GM23338 (cell line): ENCODE measurements around the gene NCOA6. TPM values are rescaled to one million over a fixed set of nuclear protein-coding genes. Genes with fewer than 3 reads are reported as not detected.

Source experiments
- ATAC-seq: fragments of 200-7000 bp; cut with Tn5 transposase; 3 replicates; pipeline ENCODE4 v1.9.1; 2020
- DNase-seq: peaks from one replicate; pipeline ENCODE4 v3.0.0-alpha.2; 2015; ENCODE audit warnings: low spot score
- H2AFZ ChIP-seq: fragments of 200-600 bp; sonication (generic); 2 replicates; pipeline ENCODE4 v1.8.0; 2016; ENCODE audit warnings: antibody characterized with exemption, mild to moderate bottlenecking, moderate library complexity
- H3F3A ChIP-seq: fragments of 200-600 bp; sonication (generic); replicated peaks from 2 replicates; pipeline ENCODE4 v1.8.0; 2017; ENCODE audit warnings: antibody characterized with exemption, mixed run types, low read depth
- H3K27ac ChIP-seq: fragments of 200-600 bp; sonication (generic); 2 replicates; pipeline ENCODE4 v1.6.1; 2016; ENCODE audit warnings: low read depth
- H3K27me3 ChIP-seq: fragments of 200-600 bp; sonication (generic); 2 replicates; pipeline ENCODE4 v1.8.0; 2016; ENCODE audit warnings: mild to moderate bottlenecking, mixed run types, moderate library complexity; ENCODE audit not compliant: insufficient read depth
- H3K36me3 ChIP-seq: fragments of 200-600 bp; sonication (generic); 2 replicates; pipeline ENCODE4 v1.8.0; 2016; ENCODE audit warnings: mild to moderate bottlenecking; ENCODE audit not compliant: insufficient read depth
- H3K4me1 ChIP-seq: fragments of 200-600 bp; sonication (generic); 2 replicates; pipeline ENCODE4 v1.8.0; 2016; ENCODE audit warnings: mild to moderate bottlenecking, moderate library complexity; ENCODE audit not compliant: insufficient read depth
- H3K4me2 ChIP-seq: fragments of 200-600 bp; sonication (generic); 2 replicates; pipeline ENCODE4 v1.7.1; 2017; ENCODE audit warnings: mixed run types
- H3K4me3 ChIP-seq: fragments of 200-600 bp; sonication (generic); 2 replicates; pipeline ENCODE4 v1.6.1; 2016; ENCODE audit warnings: mixed run types
- H3K79me2 ChIP-seq: fragments of 200-600 bp; sonication (generic); replicated peaks from 2 replicates; pipeline ENCODE4 v1.8.0; 2017; ENCODE audit warnings: mild to moderate bottlenecking; ENCODE audit not compliant: insufficient read depth
- H3K9me2 ChIP-seq: fragments of 200-600 bp; sonication (generic); 2 replicates; pipeline ENCODE4 v1.8.0; 2017; ENCODE audit not compliant: insufficient read depth
- H4K20me1 ChIP-seq: fragments of 200-600 bp; sonication (generic); replicated peaks from 2 replicates; pipeline ENCODE4 v1.8.0; 2017; ENCODE audit warnings: mild to moderate bottlenecking; ENCODE audit not compliant: insufficient read depth
- H3K27ac Mint-ChIP-seq: 2 replicates; pipeline ENCODE4 v1.8.0; 2020; ENCODE audit warnings: inconsistent platforms, mild to moderate bottlenecking, moderate library complexity, mixed read lengths
- H3K27me3 Mint-ChIP-seq: 3 replicates; pipeline ENCODE4 v1.8.0; 2022; ENCODE audit warnings: low read depth, mild to moderate bottlenecking, moderate library complexity, mixed read lengths, inconsistent platforms; ENCODE audit not compliant: insufficient read depth, poor library complexity
- H3K36me3 Mint-ChIP-seq: 3 replicates; pipeline ENCODE4 v1.8.0; 2021; ENCODE audit warnings: low read depth, mild to moderate bottlenecking, inconsistent platforms, moderate library complexity, mixed read lengths
- H3K4me1 Mint-ChIP-seq: 3 replicates; pipeline ENCODE4 v1.8.0; 2020; ENCODE audit warnings: mild to moderate bottlenecking, inconsistent platforms, mixed read lengths
- H3K4me3 Mint-ChIP-seq: 3 replicates; pipeline ENCODE4 v1.8.0; 2021; ENCODE audit warnings: moderate library complexity, mild to moderate bottlenecking, inconsistent platforms, mixed read lengths
- H3K9me3 Mint-ChIP-seq: 3 replicates; pipeline ENCODE4 v1.8.0; 2020; ENCODE audit warnings: moderate library complexity, mild to moderate bottlenecking, inconsistent platforms, mixed read lengths
- CREB1 ChIP-seq: fragments of 250-450 bp; sonication (Bioruptor Pico); IDR thresholded peaks from 2 replicates; pipeline ENCODE4 v1.5.0; 2020; ENCODE audit warnings: low read depth, mild to moderate bottlenecking, moderate library complexity
- CTCF ChIP-seq, 2 experiments: fragments of 200-600 bp in 1 of 2; sonication (generic) in 1 of 2; conservative IDR thresholded peaks; 2 replicates each; pipeline versions ENCODE4 v1.5.1 to v1.6.1; 2016 to 2017; ENCODE audit warnings: antibody characterized with exemption in 2 of 2, low read depth in 2 of 2, mild to moderate bottlenecking in 2 of 2, moderate library complexity in 1 of 2
- EZH2 ChIP-seq: fragments of 200-600 bp; sonication (generic); IDR thresholded peaks from one replicate; pipeline ENCODE4 v1.8.0; 2017; ENCODE audit warnings: antibody characterized with exemption, mild to moderate bottlenecking, low read depth; ENCODE audit not compliant: unreplicated experiment
- EZH2phosphoT487 ChIP-seq: fragments of 200-600 bp; sonication (generic); IDR thresholded peaks from one replicate; pipeline ENCODE4 v1.8.1; 2018; ENCODE audit warnings: antibody characterized with exemption; ENCODE audit not compliant: unreplicated experiment
- JUNB ChIP-seq: IDR thresholded peaks from one replicate; pipeline ENCODE4 v1.6.1; 2016; ENCODE audit warnings: antibody characterized with exemption; ENCODE audit not compliant: unreplicated experiment
- NANOG ChIP-seq: IDR thresholded peaks from 2 replicates; pipeline ENCODE4 v1.6.1; 2016; ENCODE audit warnings: antibody characterized with exemption, borderline replicate concordance
- POLR2AphosphoS5 ChIP-seq: IDR thresholded peaks from 2 replicates; pipeline ENCODE4 v1.6.1; 2016; ENCODE audit warnings: antibody characterized with exemption, low read depth
- REST ChIP-seq: IDR thresholded peaks from one replicate; pipeline ENCODE4 v1.6.1; 2018; ENCODE audit warnings: antibody characterized with exemption; ENCODE audit not compliant: unreplicated experiment
- STAT1 ChIP-seq: IDR thresholded peaks from one replicate; pipeline ENCODE4 v1.6.1; 2016; ENCODE audit warnings: antibody characterized with exemption; ENCODE audit not compliant: unreplicated experiment
- ZNF114 ChIP-seq: fragments of 250-450 bp; sonication (Bioruptor Pico); IDR thresholded peaks from 2 replicates; pipeline ENCODE4 v1.5.0; 2020; ENCODE audit warnings: mild to moderate bottlenecking, moderate library complexity
- ZNF331 ChIP-seq: fragments of 250-450 bp; sonication (Bioruptor Pico); IDR thresholded peaks from 2 replicates; pipeline ENCODE4 v1.5.0; 2020; ENCODE audit warnings: low read depth, mild to moderate bottlenecking, moderate library complexity
- ZNF462 ChIP-seq: fragments of 250-450 bp; sonication (Bioruptor Pico); IDR thresholded peaks from 2 replicates; pipeline ENCODE4 v1.5.0; 2020; ENCODE audit warnings: mild to moderate bottlenecking, moderate library complexity
- polyA plus RNA-seq: library from polyadenylated mRNA; unstranded; fragments of >200 nt; fragmentation: Nextera tagmentation; extraction: Ambion mirVana; gene quantifications from 2 replicates; pipeline ENCODE4 v1.2.1, GENCODE V29; 2016
- total RNA-seq: library from RNA; depleted of rRNA; stranded (reverse); fragments of >200 nt; shearing (Covaris generic); gene quantifications from 2 replicates; pipeline ENCODE4 v1.2.3, GENCODE V29; 2014

Gene NCOA6
- total and polyA plus RNA-seq, 2 experiments from 2014 or later: 10.6 to 17.4 TPM

DNA sequence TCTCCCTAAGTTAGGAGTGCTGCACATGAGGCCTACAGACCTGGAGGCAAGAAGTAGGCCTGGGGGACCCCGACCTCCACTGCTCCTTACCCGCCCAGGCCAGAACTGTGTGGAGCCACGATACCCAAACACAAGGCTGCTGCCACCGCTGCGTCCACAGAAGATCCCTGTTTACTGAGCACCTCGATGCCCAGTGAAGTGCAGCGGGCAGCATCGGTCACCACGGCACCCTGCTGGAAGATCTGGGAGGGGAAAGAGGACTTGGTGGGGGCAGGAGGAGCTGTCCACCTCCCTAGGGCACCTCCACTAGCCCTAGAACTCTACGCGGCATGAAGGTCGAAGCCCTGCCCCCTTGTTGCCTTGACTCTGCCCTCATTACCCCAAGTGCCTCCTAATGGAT lies 37.3 kb upstream of the NCOA6 start:
- Histone ChIP-seq H3K27me3 (no peaks in the 10 kb centered on the region), H3F3A (0 out of 2 replicates have a peak, but pooled peaks cover 4% of the 10 kb centered on the region), H3K79me2 (no peaks in the 10 kb centered on the region), H2AFZ (no peak overlapping the region), H3K9me2 (no peaks in the 10 kb centered on the region), H3K36me3 (no peaks in the 10 kb centered on the region; the same call in 1 of the 2 replicates), H4K20me1 (peaks cover 8% of the 10 kb centered on the region; the same call in 1 of the 2 replicates), H3K4me1 (peaks cover 8% of the 10 kb centered on the region), H3K4me3 (peak overlapping the region; percentile 53; the same call in 1 of the 2 replicates), H3K4me2 (peak overlapping the region; percentile 82), H3K27ac (no peak overlapping the region)
- Mint-ChIP-seq H3K9me3 (no peaks in the 10 kb centered on the region), H3K27ac (no peak overlapping the region), H3K36me3 (peaks cover 10% of the 10 kb centered on the region), H3K27me3 (peaks cover 11% of the 10 kb centered on the region), H3K4me3 (peak overlapping the region; percentile 65), H3K4me1 (peaks cover 16% of the 10 kb centered on the region)
- peak; percentile 38 for ATAC-seq
- DNase-seq: no peak
- TF ChIP-seq POLR2AphosphoS5: no peak
- no peak for TF ChIP-seq CTCF (conservative IDR thresholded peaks at IDR 0.05; ENCODE audit: low read depth in 2 of 2)
- no peak for TF ChIP-seq CREB1
- no peak for TF ChIP-seq NANOG
- TF ChIP-seq EZH2: no peak
- no peak for TF ChIP-seq REST
- TF ChIP-seq ZNF331 (CRISPR knock-in tag): no peak
- no peak for TF ChIP-seq EZH2phosphoT487
- no peak for TF ChIP-seq STAT1
- TF ChIP-seq ZNF462: no peak
- no peak for TF ChIP-seq ZNF114
- no peak for TF ChIP-seq JUNB
